Stimulated activated CD8-positive, alpha-beta memory T cell treated with anti-CD3 and anti-CD28 coated beads, Interleukin-4, amount 100 ng/mL, for 48 hours (primary cell): ENCODE results near the gene ZBTB47.
A peak's percentile ranks its signal among the peaks of the same experiment; 100 is the strongest.

ENCODE experiments used
- DNase-seq: peaks from one replicate; pipeline ENCODE4 v3.0.0-alpha.2; 2020

The ZBTB47 gene

GRCh38 chr3:42701371-42702065 is 48.0 kb downstream of the ZBTB47 start:
- DNase-seq, result peak; percentile 81

GRCh38 chr3:42702066-42702951 is 48.8 kb downstream of the ZBTB47 start, which contains the start of gene HHATL:
TSS of gene HHATL (minus strand) at chr3:42702798. CDS start at chr3:42700826, 1,972 bp downstream.
- peak; percentile 10 for DNase-seq

- no peak for DNase-seq
These were observed 49.6 kb downstream of the ZBTB47 start for GRCh38 chr3:42702982-42703694.

- no peak for DNase-seq
These were observed 50.2 kb downstream of the ZBTB47 start for GRCh38 chr3:42703695-42704025.

GRCh38 chr3:42704136-42704841 is 50.8 kb downstream of the ZBTB47 start:
- peak; percentile 14 for DNase-seq

- no peak for DNase-seq
These were observed 51.7 kb downstream of the ZBTB47 start for GRCh38 chr3:42705058-42705767.

GRCh38 chr3:42705962-42706585 is 52.6 kb downstream of the ZBTB47 start:
- DNase-seq, result no peak

GRCh38 chr3:42706721-42707619 is 53.5 kb downstream of the ZBTB47 start:
- no peak for DNase-seq

GRCh38 chr3:42707620-42708355 is 54.3 kb downstream of the ZBTB47 start:
- DNase-seq, result no peak

- no peak for DNase-seq
These were observed 55.2 kb downstream of the ZBTB47 start for GRCh38 chr3:42708611-42709151.

GRCh38 chr3:42709621-42710020 is 56.1 kb downstream of the ZBTB47 start:
- DNase-seq, result no peak

- no peak for DNase-seq
These were observed 57.0 kb downstream of the ZBTB47 start for GRCh38 chr3:42710323-42711021.

- no peak for DNase-seq
These were observed 58.2 kb downstream of the ZBTB47 start for GRCh38 chr3:42711491-42712343.

- DNase-seq, result no peak
These were observed 58.8 kb downstream of the ZBTB47 start for GRCh38 chr3:42712344-42712648.

- peak; percentile 12 for DNase-seq
These were observed 59.3 kb downstream of the ZBTB47 start for GRCh38 chr3:42712688-42713372.

- DNase-seq, result peak; percentile 9
These were observed 60.2 kb downstream of the ZBTB47 start for GRCh38 chr3:42713747-42714146.

- DNase-seq, result no peak
These were observed 60.8 kb downstream of the ZBTB47 start for GRCh38 chr3:42714171-42714852.
